GM12878 (cell line): ENCODE results near the gene ZNF44. TPM values are rescaled to one million over a fixed set of nuclear protein-coding genes. Genes with fewer than 3 reads are reported as not detected.
"Not testable (repeated sequence)": the region's sequence is repeated elsewhere in the genome, so short reads cannot be mapped to it uniquely, and the experiment has no call there.

Experiments
- ATAC-seq: fragments of 200-7000 bp; cut with Tn5 transposase; 3 replicates; pipeline ENCODE4 v1.9.1; 2020; ENCODE audit warnings: mild to moderate bottlenecking, moderate library complexity
- BruUV-seq: library from RNA; stranded (reverse); fragments of 400-500 nt; replicated peaks from 2 replicates; lab custom pipeline; 2021; lab: Mats Ljungman, UMichigan
- CTCF ChIA-PET: fragments of 300-600 bp; sonication (Branson Sonifier 250); formaldehyde crosslinking; extraction: SDS; loops from one replicate; lab custom pipeline; 2021; ENCODE audit warnings: inconsistent platforms; lab: Yijun Ruan, JAX
- POLR2A ChIA-PET: fragments of 350-600 bp; formaldehyde crosslinking; extraction: SDS; loops from one replicate; lab custom pipeline; 2021; ENCODE audit warnings: inconsistent platforms; lab: Charles Lee
- RAD21 ChIA-PET: fragments of 300-600 bp; sonication (Branson Sonifier 250); formaldehyde crosslinking; loops from one replicate; lab custom pipeline; 2023; ENCODE audit warnings: antibody characterized with exemption; ENCODE audit not compliant: unreplicated experiment; lab: Charles Lee
- SMC1A ChIA-PET: fragments of 300-600 bp; sonication (Branson Sonifier 250); formaldehyde crosslinking; loops from one replicate; lab custom pipeline; 2023; ENCODE audit not compliant: unreplicated experiment, uncharacterized antibody; lab: Charles Lee
- DNase-seq: peaks from one replicate; pipeline ENCODE4 v3.0.0-alpha.2; 2011; ENCODE audit warnings: low read depth, low spot score
- FAIRE-seq: peaks from 3 replicates; lab custom pipeline; 2011; peaks lifted over from hg19 to GRCh38; lab: Jason Lieb, UNC
- H2AFZ ChIP-seq: 2 replicates; pipeline ENCODE4 v1.6.0; 2011; ENCODE audit warnings: low read depth, low read length, control low read depth; ENCODE audit not compliant: control insufficient read depth
- H3K27ac ChIP-seq: 2 replicates; pipeline ENCODE4 v1.5.1; 2011; ENCODE audit warnings: control low read depth; ENCODE audit not compliant: control insufficient read depth, insufficient read depth
- H3K27me3 ChIP-seq, 2 experiments: replicated peaks in 1 of 2; 2 replicates each; pipeline versions ENCODE4 v1.6.0 to v1.6.1; 2011; ENCODE audit warnings: low read length in 1 of 2; ENCODE audit not compliant: control insufficient read depth in 2 of 2, insufficient read depth in 2 of 2
- H3K36me3 ChIP-seq, 2 experiments: 2 replicates each; pipeline ENCODE4 v1.5.1; 2011; ENCODE audit warnings: low read length in 1 of 2; ENCODE audit not compliant: control insufficient read depth in 2 of 2, insufficient read depth in 2 of 2
- H3K4me1 ChIP-seq: 2 replicates; pipeline ENCODE4 v1.6.1; 2011; ENCODE audit warnings: mild to moderate bottlenecking, low read length, moderate library complexity, mixed read lengths; ENCODE audit not compliant: control insufficient read depth, insufficient read depth
- H3K4me2 ChIP-seq: 2 replicates; pipeline ENCODE4 v1.6.0; 2011; ENCODE audit warnings: control low read depth; ENCODE audit not compliant: control insufficient read depth, insufficient read depth
- H3K4me3 ChIP-seq: fragments of 200-600 bp; sonication (generic); 2 replicates; pipeline ENCODE4 v1.5.1; 2016
- H3K79me2 ChIP-seq: 2 replicates; pipeline ENCODE4 v1.6.0; 2011; ENCODE audit warnings: low read length; ENCODE audit not compliant: control insufficient read depth, insufficient read depth
- H3K9ac ChIP-seq: 2 replicates; pipeline ENCODE4 v1.8.0; 2011; ENCODE audit warnings: low read length, control low read depth, mixed read lengths; ENCODE audit not compliant: control insufficient read depth, insufficient read depth
- H3K9me3 ChIP-seq: replicated peaks from 3 replicates; pipeline ENCODE4 v1.5.1; 2011; ENCODE audit warnings: mild to moderate bottlenecking, low read length; ENCODE audit not compliant: control insufficient read depth, insufficient read depth
- H4K20me1 ChIP-seq: 2 replicates; pipeline ENCODE4 v1.6.0; 2011; ENCODE audit not compliant: control insufficient read depth, insufficient read depth
- IRF3 ChIP-seq: fragments of 450-650 bp; IDR thresholded peaks from 2 replicates; pipeline ENCODE4 v1.6.1; 2014; ENCODE audit warnings: mild to moderate bottlenecking
- SPI1 ChIP-seq: IDR thresholded peaks from 2 replicates; pipeline ENCODE4 v1.6.1; 2011; ENCODE audit warnings: low read depth, mild to moderate bottlenecking, low read length, moderate library complexity, borderline replicate concordance; ENCODE audit not compliant: insufficient read depth
- WGBS: methylation state at CpG from one replicate; pipeline ENCODE4 v1.1.6; 2016; ENCODE audit warnings: low lambda C conversion rate; ENCODE audit not compliant: insufficient replicate concordance, insufficient coverage; ENCODE audit errors: missing lambda C conversion rate; 5-methylcytosine and 5-hydroxymethylcytosine counted together
- in situ Hi-C: fragments of 300-500 bp; cut with MboI; formaldehyde crosslinking; loops from 9 replicates; pipeline ENCODE4 v1.14.3; 2018; ENCODE audit warnings: mixed read lengths
- intact Hi-C: fragments of 100-400 bp; cut with micrococcal nuclease; formaldehyde crosslinking; loops from one replicate; pipeline ENCODE4 v1.14.2; 2022; ENCODE audit not compliant: unreplicated experiment
- polyA plus RNA-seq, 11 experiments: library from polyadenylated mRNA; depleted of rRNA in 4 of 11; unstranded in 6 of 11; stranded (reverse) in 5 of 11; fragments of >200 nt; fragmentation: Nextera tagmentation in 4 of 11; fragmentation: Illumina TruSeq in 1 of 11; extraction: Ambion mirVana in 4 of 11; extraction: Trizol in 1 of 11; gene quantifications; 1 replicate in 1 of 11; 2 replicates in 10 of 11; pipeline versions ENCODE4 v1.2.1 to v1.2.3, GENCODE V29; 2011 to 2016; ENCODE audit warnings: inconsistent platforms in 2 of 11, missing spikeins in 2 of 11, low read depth in 1 of 11
- total RNA-seq, 4 experiments: library from RNA; depleted of rRNA in 3 of 4; stranded (reverse); fragments of >200 nt in 3 of 4; fragmentation: Illumina TruSeq in 1 of 4; extraction: Trizol in 1 of 4; gene quantifications; 2 replicates each; pipeline versions ENCODE4 v1.2.1 to v1.2.3, GENCODE V29; 2013 to 2021

ZNF44 gene
- total and polyA plus RNA-seq, 10 of the 15 experiments (the other 5 are each of a cell fraction or from before 2014, with no cell fraction given), result 3.7 to 11.3 (median 5.4) TPM

- Histone ChIP-seq H3K9ac (no peak overlapping the region), H3K4me1 (no peaks in the 10 kb centered on the region), H3K27ac (no peak overlapping the region), H3K4me3 (no peak overlapping the region), H3K36me3 (no peaks in the 10 kb centered on the region), H2AFZ (no peak overlapping the region), H3K9me3 (peaks cover 9% of the 10 kb centered on the region; the same call in 2 of the 3 replicates), H4K20me1 (no peaks in the 10 kb centered on the region), H3K4me2 (no peak overlapping the region), H3K27me3 (no peaks in the 10 kb centered on the region), H3K79me2 (no peaks in the 10 kb centered on the region)
- RAD21 ChIA-PET, result no interaction called here
- ATAC-seq (no peak), DNase-seq (no peak), FAIRE-seq (no peak)
- in situ Hi-C loops (no loop called here), intact Hi-C loops (no loop called here)
- BruUV-seq, result no TSS peak
- POLR2A ChIA-PET, result interaction anchor here (0.6 kb wide), 1 partner anchor 17 kb away, joined by 3 read pairs; no protein-coding TSS in a partner anchor
- CTCF ChIA-PET, result no interaction called here
- SMC1A ChIA-PET, result no interaction called here
- TF ChIP-seq SPI1 (0 out of 2 replicates have a peak, but pooled peaks have one; percentile 13), IRF3 (no peak)
- WGBS, result 93% methylated on average over 7 of the region's 7 CpGs
Measured at GRCh38 chr19:12314553-12314952, 19.9 kb upstream of the ZNF44 start.

- SMC1A ChIA-PET, H2AFZ ChIP-seq, H3K9ac ChIP-seq, H3K4me1 ChIP-seq, FAIRE-seq, H3K4me3 ChIP-seq, H3K36me3 ChIP-seq, POLR2A ChIA-PET, H3K79me2 ChIP-seq, BruUV-seq, H3K27ac ChIP-seq, CTCF ChIA-PET, intact Hi-C loops, H3K4me2 ChIP-seq, H3K9me3 ChIP-seq, in situ Hi-C loops, DNase-seq, H4K20me1 ChIP-seq, H3K27me3 ChIP-seq, RAD21 ChIA-PET, ATAC-seq: not testable (repeated sequence)
- WGBS, result 90% methylated on average over 12 of the region's 12 CpGs
Measured at GRCh38 chr19:12308891-12309290, 14.2 kb upstream of the ZNF44 start.
